Measurements from ENCODE around the gene PWP1.

- TF ChIP-seq EZH2phosphoT487 (IDR thresholded peaks at IDR 0.05), result no peak
- TF ChIP-seq, protein P1, sequence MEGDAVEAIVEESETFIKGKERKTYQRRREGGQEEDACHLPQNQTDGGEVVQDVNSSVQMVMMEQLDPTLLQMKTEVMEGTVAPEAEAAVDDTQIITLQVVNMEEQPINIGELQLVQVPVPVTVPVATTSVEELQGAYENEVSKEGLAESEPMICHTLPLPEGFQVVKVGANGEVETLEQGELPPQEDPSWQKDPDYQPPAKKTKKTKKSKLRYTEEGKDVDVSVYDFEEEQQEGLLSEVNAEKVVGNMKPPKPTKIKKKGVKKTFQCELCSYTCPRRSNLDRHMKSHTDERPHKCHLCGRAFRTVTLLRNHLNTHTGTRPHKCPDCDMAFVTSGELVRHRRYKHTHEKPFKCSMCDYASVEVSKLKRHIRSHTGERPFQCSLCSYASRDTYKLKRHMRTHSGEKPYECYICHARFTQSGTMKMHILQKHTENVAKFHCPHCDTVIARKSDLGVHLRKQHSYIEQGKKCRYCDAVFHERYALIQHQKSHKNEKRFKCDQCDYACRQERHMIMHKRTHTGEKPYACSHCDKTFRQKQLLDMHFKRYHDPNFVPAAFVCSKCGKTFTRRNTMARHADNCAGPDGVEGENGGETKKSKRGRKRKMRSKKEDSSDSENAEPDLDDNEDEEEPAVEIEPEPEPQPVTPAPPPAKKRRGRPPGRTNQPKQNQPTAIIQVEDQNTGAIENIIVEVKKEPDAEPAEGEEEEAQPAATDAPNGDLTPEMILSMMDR (IDR thresholded peaks at IDR 0.05), result no peak
Measured at GRCh38 chr12:107663277-107663676, 22.3 kb upstream of the PWP1 start.
